Fibroblast of lung (primary cell): Measurements from ENCODE around the gene CENPE. TPM values are rescaled to one million over a fixed set of nuclear protein-coding genes. Genes with fewer than 3 reads are reported as not detected.

ENCODE experiments used
- DNase-seq, 2 donors: peaks; one replicate each; pipeline versions ENCODE4 v3.0.0 to v3.0.0-alpha.2; 2010; ENCODE audit warnings: low read depth in 2 of 2
- H2AFZ ChIP-seq: 2 replicates; pipeline ENCODE4 v1.5.1; 2012; ENCODE audit warnings: low read length, control low read depth, inconsistent platforms
- H3K27ac ChIP-seq: 2 replicates; pipeline ENCODE4 v1.5.1; 2011; ENCODE audit warnings: low read length, control low read depth; ENCODE audit not compliant: insufficient read depth
- H3K27me3 ChIP-seq: 2 replicates; pipeline ENCODE4 v1.5.1; 2011; ENCODE audit warnings: mild to moderate bottlenecking, low read length; ENCODE audit not compliant: control insufficient read depth, insufficient read depth
- H3K36me3 ChIP-seq: 2 replicates; pipeline ENCODE4 v1.5.1; 2011; ENCODE audit warnings: low read length; ENCODE audit not compliant: control insufficient read depth, insufficient read depth
- H3K4me1 ChIP-seq: 2 replicates; pipeline ENCODE4 v1.5.1; 2011; ENCODE audit warnings: low read length; ENCODE audit not compliant: control insufficient read depth, insufficient read depth; ENCODE audit errors: extremely low read depth
- H3K4me2 ChIP-seq: 2 replicates; pipeline ENCODE4 v1.5.1; 2011; ENCODE audit warnings: low read length, control low read depth; ENCODE audit not compliant: insufficient read depth; ENCODE audit errors: extremely low read depth
- H3K4me3 ChIP-seq, 4 experiments: fragments of 200-600 bp in 1 of 4; sonication (generic) in 1 of 4; replicated peaks in 1 of 4; 2 replicates each; pipeline ENCODE4 v1.5.1; 2011 to 2016; ENCODE audit warnings: low read length in 4 of 4, low read depth in 3 of 4, mild to moderate bottlenecking in 3 of 4, control low read depth in 2 of 4, inconsistent platforms in 1 of 4, mixed read lengths in 1 of 4; ENCODE audit not compliant: insufficient read depth in 1 of 4; ENCODE audit errors: control extremely low read depth in 1 of 4
- H3K79me2 ChIP-seq: 2 replicates; pipeline ENCODE4 v1.5.1; 2012; ENCODE audit warnings: mild to moderate bottlenecking, low read length, inconsistent platforms; ENCODE audit not compliant: control insufficient read depth, insufficient read depth
- H3K9ac ChIP-seq: 2 replicates; pipeline ENCODE4 v1.5.1; 2011; ENCODE audit warnings: mild to moderate bottlenecking, low read length, control low read depth; ENCODE audit not compliant: insufficient read depth
- H3K9me3 ChIP-seq: 2 replicates; pipeline ENCODE4 v1.5.1; 2012; ENCODE audit warnings: low read depth, low read length; ENCODE audit not compliant: control insufficient read depth, insufficient read depth
- H4K20me1 ChIP-seq: 2 replicates; pipeline ENCODE4 v1.5.1; 2011; ENCODE audit warnings: low read length; ENCODE audit not compliant: control insufficient read depth, insufficient read depth; ENCODE audit errors: extremely low read depth
- CTCF ChIP-seq, 2 donors: IDR thresholded peaks in 1 of 2; conservative IDR thresholded peaks in 1 of 2; 1 replicate in 1 of 2; 2 replicates in 1 of 2; pipeline ENCODE4 v1.5.1; 2011 to 2012; ENCODE audit warnings: low read length in 2 of 2, control low read depth in 1 of 2, inconsistent platforms in 1 of 2, low read depth in 1 of 2, mild to moderate bottlenecking in 1 of 2
- EZH2 ChIP-seq: IDR thresholded peaks from 2 replicates; pipeline ENCODE4 v1.5.1; 2012; ENCODE audit warnings: low read length, control low read depth, mild to moderate bottlenecking; ENCODE audit errors: missing control alignments
- polyA plus RNA-seq, 2 donors: library from polyadenylated mRNA; depleted of rRNA in 1 of 2; stranded (reverse) in 1 of 2; unstranded in 1 of 2; fragments of >200 nt; gene quantifications; 2 replicates each; pipeline ENCODE4 v1.2.1, GENCODE V29; 2011 to 2012; ENCODE audit warnings: missing spikeins in 1 of 2
- total RNA-seq: library from RNA; depleted of rRNA; stranded (reverse); fragments of >200 nt; gene quantifications from 2 replicates; pipeline ENCODE4 v1.2.1, GENCODE V29; 2014

CENPE gene
- total and polyA plus RNA-seq, 2 donors (not counting 1 experiment from before 2014, with no cell fraction given), result 4.1 to 8.6 TPM

- Histone ChIP-seq H3K9me3 (no peaks in the 10 kb centered on the region), H3K9ac (no peak overlapping the region), H3K4me3 (no peak overlapping the region), H2AFZ (no peak overlapping the region), H3K4me2 (no peak overlapping the region), H3K27ac (no peak overlapping the region), H3K27me3 (no peaks in the 10 kb centered on the region), H4K20me1 (no peaks in the 10 kb centered on the region), H3K4me1 (no peaks in the 10 kb centered on the region), H3K36me3 (no peaks in the 10 kb centered on the region), H3K79me2 (peaks cover 16% of the 10 kb centered on the region)
- TF ChIP-seq CTCF (conservative IDR thresholded peaks at IDR 0.05 in 1 of 2, IDR thresholded peaks at IDR 0.05 in 1 of 2; ENCODE audit: low read depth in 1 of 2, low read length in 2 of 2) (no peak), EZH2 (no peak)
- DNase-seq, result no peak
Measured at GRCh38 chr4:103201253-103201652, 3.1 kb upstream of the CENPE start.

GRCh38 chr4:103199009-103199408, 866 bp upstream of the CENPE start:
- H3K9me3 ChIP-seq, result no peaks in the 10 kb centered on the region
- no peak for TF ChIP-seq EZH2
- TF ChIP-seq CTCF (conservative IDR thresholded peaks at IDR 0.05 in 1 of 2, IDR thresholded peaks at IDR 0.05 in 1 of 2; ENCODE audit: low read depth in 1 of 2, low read length in 2 of 2), result no peak

GRCh38 chr4:103197765-103198110, 405 bp downstream of the CENPE start:
- Histone ChIP-seq H3K79me2 (peaks cover 19% of the 10 kb centered on the region), H3K9me3 (no peaks in the 10 kb centered on the region), H3K36me3 (no peaks in the 10 kb centered on the region), H3K4me2 (peak overlapping the region; percentile 82), H3K4me3 (peak overlapping the region; percentile 74 to 82 (median 76)), H3K4me1 (no peaks in the 10 kb centered on the region), H3K9ac (peak overlapping the region; percentile 69), H3K27me3 (no peaks in the 10 kb centered on the region), H2AFZ (peak overlapping the region; percentile 56), H4K20me1 (no peaks in the 10 kb centered on the region), H3K27ac (peak overlapping the region; percentile 86)
- DNase-seq, result no peak
- no peak for TF ChIP-seq EZH2
- TF ChIP-seq CTCF (conservative IDR thresholded peaks at IDR 0.05 in 1 of 2, IDR thresholded peaks at IDR 0.05 in 1 of 2; ENCODE audit: low read depth in 1 of 2, low read length in 2 of 2), result no peak

More at GRCh38 chr4:103199009-103199408, 866 bp upstream of the CENPE start:
- H3K36me3 ChIP-seq, result no peaks in the 10 kb centered on the region
- peak overlapping the region; percentile 86 for H3K27ac ChIP-seq
- no peak overlapping the region for H3K9ac ChIP-seq
- peak overlapping the region; percentile 96 for H2AFZ ChIP-seq
- peak overlapping the region; percentile 74 to 82 (median 76) for H3K4me3 ChIP-seq
- peak overlapping the region; percentile 91 for H3K4me2 ChIP-seq
- no peaks in the 10 kb centered on the region for H4K20me1 ChIP-seq
- no peaks in the 10 kb centered on the region for H3K4me1 ChIP-seq
- H3K27me3 ChIP-seq, result no peaks in the 10 kb centered on the region
- peaks cover 19% of the 10 kb centered on the region for H3K79me2 ChIP-seq
- DNase-seq, result no peak
